NCI-H82 treated with DMSO at 0.1 percent for 48 hours (cell line): ENCODE measurements around the gene GOLT1A.

Source experiments
- DNase-seq: peaks from one replicate; lab custom pipeline; 2025; ENCODE audit not compliant: unreplicated experiment; lab: John Stamatoyannopoulos, UW

Gene GOLT1A

DNA sequence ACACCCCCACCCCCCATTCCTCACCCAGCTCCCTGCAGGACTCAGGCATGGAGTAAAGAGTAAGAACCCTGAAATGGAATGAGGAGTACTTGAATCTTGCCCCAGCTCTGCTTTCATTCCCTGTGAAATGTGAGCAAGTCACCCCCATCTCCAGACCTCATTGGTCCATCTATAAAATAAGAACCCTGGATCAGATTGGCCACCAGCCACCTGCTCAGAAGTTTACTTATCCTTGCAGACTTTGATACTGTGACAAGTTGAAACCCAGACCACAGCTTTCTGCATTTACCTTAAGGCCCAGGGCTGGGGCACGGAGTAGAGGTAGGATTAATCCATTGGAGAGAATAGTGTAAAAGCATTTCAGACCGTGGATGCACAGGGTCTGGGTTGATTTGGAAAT, 19.7 kb downstream of the GOLT1A start:
- no peak for DNase-seq

- DNase-seq: no peak
Observed at GRCh38 chr1:204192589-204193352, 21.0 kb downstream of the GOLT1A start.

DNA sequence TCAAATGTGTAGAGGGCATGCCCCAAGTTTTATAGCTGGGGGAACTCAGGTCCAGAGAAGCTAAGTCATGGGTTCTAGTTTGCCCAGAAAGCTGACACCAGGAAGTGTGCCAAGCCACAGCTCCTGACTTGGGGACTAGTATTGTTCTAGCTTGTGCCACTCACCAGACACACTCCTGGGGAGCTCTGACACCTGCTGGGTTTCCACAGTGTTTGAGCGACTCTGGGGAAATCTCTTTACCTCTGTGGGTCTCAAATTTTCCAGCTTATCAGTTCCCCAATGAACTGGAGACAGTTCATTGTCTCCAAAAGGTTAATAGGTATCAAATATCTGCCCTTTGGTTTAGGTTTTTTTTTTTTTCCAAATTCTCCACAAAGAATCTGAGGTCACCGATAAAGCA, 21.7 kb downstream of the GOLT1A start:
- DNase-seq: no peak

DNA sequence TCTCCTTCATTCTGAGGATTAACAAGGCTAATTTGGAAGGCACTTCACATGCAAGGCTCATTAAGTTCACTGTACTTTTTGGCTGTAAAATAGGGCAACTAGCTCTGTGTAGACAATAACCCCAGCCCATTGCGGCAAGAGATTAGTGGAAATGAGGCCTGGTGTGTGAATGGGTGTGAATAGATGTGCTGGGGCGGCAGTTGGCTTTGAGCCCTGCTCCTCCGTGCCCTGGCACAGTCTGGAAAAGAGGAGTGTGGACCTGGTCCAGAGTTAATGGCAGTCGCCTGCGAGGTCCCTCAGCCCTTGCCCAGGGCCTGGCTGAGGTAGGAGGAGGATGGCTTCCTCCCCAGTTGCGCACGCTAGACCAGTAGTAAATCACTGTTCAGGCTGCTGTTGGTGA, 22.3 kb downstream of the GOLT1A start:
- no peak for DNase-seq

DNA sequence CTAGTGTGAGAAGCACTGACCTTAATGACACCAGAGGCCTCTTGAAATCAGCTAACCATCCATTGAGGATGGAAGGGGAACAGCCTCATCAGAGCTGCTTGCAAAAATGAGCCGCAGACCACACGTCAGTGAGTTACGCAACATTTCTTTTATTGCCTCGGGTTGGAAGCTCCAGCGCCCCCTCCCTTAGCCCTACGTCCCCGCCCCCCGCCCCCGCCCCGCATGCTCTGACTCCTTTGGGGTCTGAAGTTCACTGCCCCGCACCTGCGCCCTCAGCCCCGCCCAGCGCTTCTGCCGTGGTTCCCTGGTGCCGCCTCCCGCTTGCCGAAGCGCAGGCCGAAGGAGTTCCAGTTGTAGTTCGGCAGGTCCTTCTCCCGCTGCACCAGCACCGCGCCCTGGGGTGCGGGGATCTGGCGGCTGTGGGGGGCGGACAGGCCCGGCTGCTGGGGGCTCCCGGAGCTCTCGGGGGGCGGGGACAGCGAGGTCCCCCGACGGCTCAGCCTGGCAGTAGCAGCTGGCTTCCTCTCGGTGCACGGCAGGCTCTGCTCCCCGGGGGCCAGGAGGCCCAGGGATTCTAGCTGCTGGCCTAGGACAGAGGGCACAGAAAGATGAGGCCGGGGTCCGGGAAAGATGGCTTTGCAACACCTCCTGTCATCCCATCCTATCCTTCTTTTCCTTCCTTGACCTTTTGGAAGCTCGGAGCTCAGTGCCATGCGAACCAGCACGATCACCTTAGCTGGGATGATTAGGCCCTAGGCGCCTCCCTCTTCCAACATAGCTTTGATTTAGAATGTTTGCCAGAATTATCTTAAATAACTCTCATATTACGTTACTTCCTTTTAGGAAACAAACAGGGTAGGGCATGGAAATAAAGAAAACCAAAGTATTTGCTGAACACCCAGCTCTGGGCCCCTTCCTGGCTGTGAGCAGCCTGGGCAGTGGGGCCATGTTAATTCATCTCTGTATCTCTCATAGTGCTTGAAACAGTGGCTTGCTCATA, 23.3 kb downstream of the GOLT1A start:
- no peak for DNase-seq

DNA sequence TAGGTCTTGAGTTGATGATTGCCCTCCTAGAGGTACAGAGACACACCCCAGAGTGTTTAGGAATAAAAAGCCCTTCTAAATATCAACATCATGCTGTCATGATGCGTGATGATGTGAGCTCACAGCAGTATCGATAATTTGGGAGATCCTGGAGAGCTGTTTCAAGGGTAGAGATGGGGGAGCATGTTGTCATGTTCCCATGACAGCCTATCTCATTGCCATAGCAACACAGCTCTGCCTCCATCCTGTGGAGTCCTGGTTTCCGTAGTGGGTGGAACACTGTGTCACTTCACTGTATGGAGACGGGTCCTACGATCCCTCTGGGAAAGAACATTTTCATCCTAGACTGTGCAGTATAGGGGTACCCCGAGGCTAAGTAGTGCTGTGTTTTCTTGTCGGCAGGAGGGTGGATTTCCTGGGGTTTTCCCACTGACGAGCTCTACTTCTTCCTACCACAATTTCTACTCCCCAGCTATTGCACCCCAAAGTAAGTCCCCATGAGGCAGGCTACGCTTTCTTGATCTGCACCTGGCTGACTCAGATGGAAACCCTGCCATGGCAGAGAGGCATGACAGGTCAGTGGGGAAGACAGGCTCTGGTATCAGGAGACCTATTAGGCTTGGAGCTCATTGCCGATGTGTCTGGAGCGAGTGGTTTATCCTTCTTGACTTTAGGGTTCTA, 24.7 kb downstream of the GOLT1A start:
- DNase-seq: no peak

DNA sequence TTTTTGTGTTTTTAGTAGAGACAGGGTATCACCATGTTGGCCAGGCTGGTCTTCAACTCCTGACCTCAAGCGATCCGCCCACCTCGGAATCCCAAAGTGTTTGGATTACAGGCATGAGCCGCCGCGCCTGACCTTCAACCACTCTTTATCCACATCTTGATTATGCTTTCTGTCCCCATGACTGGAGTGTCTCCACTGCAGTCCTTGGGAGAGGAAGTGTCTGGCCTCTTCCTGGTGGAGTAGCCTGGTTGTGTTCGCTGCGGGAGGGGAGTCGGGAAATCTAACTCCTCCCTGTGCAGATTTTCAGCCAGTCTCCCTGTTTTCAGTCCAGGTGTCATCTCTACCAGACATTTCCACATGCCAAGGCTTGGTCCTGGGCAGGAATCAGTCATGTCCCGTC, 27.2 kb downstream of the GOLT1A start:
- no peak for DNase-seq

DNA sequence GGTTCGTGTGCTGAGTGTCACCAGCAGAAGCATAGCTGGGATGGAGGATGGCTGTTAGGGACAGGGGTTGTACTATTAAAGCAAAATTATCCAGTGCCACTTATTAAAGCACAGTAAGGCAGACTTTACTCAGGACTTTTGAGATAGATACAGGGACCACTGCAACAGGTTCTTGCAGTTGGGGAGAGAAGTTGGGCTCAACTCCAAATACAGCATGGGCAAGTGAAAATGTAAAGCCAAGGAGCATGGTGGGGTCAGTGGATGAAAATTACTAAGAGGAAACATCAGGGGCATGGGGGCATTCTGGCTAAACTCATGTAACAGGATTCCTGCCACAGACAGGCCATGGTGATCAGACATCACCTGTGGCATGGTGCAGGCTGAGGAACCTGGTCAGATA, 32.7 kb downstream of the GOLT1A start:
- DNase-seq: no peak

DNA sequence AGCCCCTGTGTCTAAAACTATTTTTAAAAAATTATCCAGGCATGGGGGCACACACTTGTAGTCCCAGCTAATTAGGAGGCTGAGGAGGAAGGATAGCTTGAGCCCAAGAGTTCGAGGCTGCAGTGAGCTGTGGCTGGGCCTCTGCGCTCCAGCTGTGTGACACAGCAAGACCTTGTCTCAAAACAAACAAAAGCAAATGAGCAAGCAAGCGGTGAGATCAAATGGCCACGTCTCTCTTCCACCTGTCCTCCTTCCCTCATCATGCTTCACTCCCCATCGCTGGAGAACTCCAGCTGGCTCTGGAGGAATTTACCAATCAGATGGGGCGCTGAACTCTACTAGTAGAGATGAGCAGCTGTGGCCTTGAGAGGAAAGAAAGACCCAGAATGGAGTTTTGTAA, 33.7 kb downstream of the GOLT1A start:
- no peak for DNase-seq

DNA sequence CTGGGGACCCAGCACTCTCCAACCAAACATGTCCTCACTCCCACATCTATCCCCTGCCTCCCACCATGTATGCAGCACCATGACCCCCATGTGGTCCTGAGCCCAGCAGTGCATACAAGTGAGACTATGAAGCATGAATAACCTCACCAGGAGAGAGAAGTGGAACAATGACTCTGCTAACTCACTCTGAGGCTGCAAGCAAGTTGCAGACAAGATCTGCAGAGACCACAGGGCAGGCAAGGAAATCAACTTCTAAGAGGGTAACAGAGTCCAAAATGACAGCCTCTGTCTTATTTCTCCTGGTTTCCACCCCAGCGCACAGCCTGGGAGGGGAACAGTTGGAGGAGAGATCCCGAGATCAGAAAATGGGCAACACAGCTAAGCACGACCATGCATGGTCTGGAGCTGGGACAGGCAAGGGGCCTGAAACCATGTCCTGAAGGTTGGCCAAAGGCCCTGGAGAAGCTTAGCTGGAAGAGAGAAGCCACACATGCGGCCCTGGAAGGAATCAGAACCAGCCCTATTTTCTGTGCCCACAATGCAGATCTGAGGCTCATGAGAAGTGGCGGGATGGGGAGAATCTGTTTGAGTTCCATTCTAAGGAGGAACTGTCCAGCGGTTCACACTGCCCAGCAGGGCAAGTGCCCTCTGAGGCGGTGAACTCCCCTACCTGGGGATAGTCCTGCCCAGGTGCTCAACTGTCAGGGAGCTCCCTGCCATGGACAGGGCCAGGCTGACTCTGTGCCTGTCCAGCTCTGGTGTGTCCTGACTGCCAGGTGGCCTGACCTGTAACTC, 35.1 kb downstream of the GOLT1A start:
- DNase-seq: no peak

DNA sequence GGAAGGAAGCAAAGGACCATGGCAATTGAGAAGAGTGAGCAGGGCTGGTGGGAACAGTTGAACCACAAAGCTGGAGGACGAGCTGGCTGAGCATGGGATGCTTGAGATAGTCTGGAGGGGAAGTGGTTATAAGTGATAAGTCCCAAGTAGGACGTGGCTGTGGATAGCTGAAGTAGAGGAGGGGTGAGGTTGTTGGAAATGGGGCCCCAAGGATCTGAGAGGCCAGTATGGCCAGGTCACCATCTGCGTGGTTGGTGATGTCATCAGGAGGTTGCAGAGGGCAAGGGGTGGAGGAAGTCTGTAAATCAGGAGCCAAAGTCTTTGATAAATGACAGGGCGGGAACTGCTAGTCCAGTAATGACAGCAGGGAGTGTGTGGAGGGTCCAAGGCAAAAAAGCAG, 36.7 kb downstream of the GOLT1A start:
- DNase-seq: no peak

- DNase-seq: peak; percentile 31
Observed at GRCh38 chr1:204176049-204176448, 37.7 kb downstream of the GOLT1A start.

GRCh38 chr1:204174958-204175357, 38.8 kb downstream of the GOLT1A start:
- no peak for DNase-seq

DNA sequence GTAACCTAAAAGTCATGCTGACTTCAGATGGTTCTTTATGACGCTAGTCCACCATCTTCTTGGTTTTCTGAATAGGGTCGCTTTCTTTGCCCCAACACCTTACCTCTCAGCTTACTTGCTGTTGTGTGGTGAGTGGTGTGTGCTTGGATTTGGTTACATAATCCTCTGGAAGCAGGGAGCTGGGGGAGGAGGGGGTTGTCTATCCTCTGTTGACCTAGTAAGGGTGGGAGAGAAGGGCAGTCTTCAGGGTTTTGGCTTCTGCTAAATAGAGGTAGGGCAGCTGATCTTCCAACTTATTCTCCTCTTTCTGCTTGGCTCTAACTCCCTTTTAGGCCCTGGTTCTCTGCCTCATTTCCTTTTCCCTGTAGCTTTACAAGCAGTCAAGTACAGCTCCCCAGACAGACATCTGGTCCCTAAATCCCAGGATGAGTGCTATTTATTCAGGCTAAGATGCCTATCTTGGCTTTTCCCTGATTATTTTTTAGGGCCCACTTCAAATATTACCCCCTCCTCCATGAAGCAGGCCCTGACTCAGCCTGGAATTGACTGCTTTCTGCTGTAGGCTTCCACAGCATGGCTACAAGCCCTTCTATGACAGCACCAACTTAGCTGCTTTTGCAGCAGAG, 41.3 kb downstream of the GOLT1A start:
- peak; percentile 86 for DNase-seq

DNA sequence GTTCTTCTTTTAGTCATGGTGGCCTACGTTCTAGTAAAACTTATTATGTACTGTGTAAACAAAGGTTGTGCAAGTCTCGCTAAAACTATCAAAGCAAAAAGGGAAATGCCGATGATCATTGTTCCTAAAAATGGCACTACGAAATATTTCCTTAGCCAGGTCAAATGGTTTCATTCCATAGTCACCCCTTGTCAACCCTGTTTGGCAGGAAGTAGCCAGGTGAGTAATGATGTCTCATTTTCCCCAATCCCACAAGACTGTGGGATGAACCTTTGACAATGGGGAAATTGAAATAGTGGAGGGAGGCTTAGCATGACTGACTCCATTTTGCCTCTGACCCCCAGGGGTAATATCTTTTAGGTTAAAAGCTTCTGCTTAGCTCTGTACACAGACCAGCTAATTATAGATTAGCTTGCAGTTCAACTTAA, 42.0 kb downstream of the GOLT1A start:
- no peak for DNase-seq

GRCh38 chr1:204170494-204171155, 43.2 kb downstream of the GOLT1A start:
- no peak for DNase-seq

GRCh38 chr1:204169858-204170257, 43.9 kb downstream of the GOLT1A start:
- DNase-seq: no peak

GRCh38 chr1:204167730-204168129, 46.1 kb downstream of the GOLT1A start:
- no peak for DNase-seq

DNA sequence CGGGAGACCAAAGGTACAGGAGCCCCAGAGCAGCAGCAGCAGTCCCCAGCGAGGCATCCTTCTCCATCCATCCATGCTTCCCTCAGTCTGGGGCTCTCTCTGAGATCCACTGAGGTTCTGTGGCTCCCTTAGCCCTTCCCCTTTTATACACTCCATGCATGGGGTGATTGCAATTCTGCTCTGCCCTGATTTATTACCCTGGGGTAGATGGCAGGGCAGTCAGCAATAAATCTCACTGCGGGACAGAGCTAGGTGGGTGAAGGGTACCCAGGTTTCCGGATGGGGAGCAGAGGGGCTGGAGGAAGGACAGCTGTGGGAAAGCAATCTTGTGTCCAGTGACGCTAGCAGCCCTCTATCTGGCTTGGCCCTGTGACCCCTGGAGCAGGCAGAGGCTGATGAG, 47.6 kb downstream of the GOLT1A start, which contains the start of gene REN:
Gene REN (minus strand): TSS at position 119 of the 400 bp plus-strand sequence. CDS start 44 bp downstream, at position 75.
- no peak for DNase-seq
